HG02588 (cell line): ENCODE data around the gene RDH14.

ENCODE experiments used
- ATAC-seq: cut with Tn5 transposase; IDR thresholded peaks from one replicate; pipeline ENCODE4 v1.9.1; 2021; ENCODE audit warnings: mild to moderate bottlenecking, moderate library complexity; ENCODE audit not compliant: unreplicated experiment

Gene RDH14

DNA sequence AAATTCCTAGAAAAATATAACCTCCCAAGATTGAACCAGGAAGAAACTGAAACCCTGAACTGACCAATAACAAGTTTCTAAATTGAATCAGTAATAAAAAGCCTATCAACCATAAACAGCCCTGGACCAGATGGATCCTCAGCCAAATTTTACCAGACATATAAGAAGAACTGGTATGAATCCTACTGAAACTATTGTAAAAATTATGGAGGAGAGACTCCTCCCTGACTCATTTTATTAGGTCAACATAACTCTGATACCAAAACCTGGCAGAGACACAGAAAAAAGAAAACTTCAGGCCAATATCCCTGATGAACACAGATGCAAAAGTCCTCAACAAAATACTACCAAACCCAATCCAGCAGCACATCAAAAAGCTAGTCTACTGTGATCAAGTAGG, 17.6 kb upstream of the RDH14 start:
- ATAC-seq = no peak

DNA sequence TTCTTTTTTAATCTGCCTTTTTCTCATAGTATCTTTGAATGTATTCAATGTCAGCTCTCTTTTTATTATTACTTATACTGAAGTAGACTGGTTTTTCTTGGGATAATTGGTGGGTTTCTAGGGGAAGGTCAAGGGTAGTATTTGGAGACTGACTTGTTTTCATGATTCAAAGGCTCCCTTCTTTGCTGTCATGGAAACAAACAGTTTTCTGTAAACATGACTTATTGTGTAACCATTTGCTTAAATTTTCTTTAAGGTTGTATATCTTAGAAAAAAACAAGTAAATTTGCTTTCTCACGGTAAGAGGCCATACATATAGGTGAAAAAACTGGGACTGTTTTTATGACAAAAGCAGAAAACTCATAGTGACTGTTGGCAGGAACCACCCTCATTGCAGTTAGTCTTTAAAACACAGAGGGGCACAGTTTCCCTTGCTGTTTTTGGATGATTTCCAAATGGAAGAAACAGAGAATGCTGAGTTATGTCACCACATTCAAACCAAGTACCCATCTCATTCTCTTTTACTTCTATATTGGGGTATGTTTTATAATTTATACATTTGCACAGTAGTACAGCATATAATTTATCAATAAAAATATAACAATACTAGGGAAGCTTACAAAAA, 5.8 kb upstream of the RDH14 start:
- no peak for ATAC-seq

DNA sequence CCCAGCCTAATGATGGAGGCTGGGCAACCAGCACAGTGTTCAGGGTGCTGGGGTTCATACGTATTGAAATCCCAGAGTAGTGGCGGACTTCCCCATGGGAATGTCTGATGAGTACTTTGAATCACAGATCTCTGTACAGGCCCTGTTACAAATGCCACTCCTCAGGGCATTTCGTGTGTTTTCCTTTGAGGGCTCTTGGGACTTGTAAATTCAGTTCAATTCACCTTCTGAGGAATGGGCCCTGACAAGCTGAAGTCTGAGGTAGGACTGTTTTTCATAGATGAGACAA, 288 bp upstream of the RDH14 start:
- ATAC-seq = no peak

DNA sequence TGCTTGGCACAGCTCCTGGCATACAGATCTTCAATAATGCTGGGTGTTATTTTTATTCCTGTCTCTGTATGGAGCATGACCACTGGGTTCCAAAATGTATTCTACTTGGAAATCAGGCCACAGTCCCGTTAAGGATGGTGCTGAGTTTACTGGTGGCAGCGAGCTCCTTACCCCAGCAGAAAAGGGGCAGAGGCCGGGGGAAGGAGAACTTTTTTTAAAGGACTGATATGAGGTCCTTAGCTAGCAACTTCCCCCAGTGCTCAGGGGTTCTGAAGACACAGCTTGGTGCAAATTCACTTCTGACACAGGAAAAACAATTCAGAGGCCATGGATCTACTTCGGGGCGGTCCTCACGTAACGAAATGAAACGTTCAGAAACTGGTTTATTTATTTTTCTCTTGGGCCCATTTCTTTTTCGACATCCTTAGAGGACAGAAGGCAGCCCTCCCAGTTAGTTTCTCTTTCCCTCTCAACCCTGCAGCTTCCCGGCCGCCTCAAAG, 872 bp downstream of the RDH14 start:
- ATAC-seq = no peak

DNA sequence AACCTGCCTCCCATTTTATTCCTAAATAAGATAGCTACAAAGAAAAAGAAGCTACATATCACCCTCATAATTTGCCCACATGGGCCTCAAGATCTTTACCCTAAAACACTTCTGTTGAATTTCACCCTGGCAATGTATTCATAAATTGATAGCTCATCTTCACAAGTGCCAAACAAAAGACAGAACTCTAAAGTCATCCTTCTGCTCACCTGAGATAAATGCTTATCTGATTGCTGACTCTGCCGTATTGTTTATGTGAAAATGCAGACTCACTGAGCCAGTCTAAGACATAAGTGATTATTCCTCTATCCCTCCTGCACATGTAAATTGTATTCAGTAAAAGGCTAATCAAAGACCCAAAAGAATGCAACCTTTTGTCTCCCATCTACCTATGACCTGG, 2.0 kb downstream of the RDH14 start:
- no peak for ATAC-seq

DNA sequence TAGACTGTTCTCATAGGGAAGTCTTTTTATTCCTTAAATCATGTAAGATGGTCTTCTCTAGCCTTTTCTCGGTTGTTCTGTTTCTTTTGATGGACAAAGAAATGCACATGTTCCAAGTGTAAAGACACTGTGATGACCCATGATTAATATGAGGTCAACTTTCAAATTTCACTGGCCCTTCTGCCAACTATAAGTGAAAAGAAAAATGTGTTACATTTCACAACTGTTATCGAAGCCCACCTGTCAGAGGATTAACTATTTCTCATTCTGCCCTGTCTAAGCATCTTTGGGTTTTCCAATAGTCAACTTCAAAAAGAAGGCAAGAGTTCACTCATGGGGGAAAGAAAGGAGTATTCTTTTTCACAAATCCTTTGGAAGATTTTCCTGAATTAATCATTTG, 3.3 kb downstream of the RDH14 start:
- ATAC-seq = no peak

DNA sequence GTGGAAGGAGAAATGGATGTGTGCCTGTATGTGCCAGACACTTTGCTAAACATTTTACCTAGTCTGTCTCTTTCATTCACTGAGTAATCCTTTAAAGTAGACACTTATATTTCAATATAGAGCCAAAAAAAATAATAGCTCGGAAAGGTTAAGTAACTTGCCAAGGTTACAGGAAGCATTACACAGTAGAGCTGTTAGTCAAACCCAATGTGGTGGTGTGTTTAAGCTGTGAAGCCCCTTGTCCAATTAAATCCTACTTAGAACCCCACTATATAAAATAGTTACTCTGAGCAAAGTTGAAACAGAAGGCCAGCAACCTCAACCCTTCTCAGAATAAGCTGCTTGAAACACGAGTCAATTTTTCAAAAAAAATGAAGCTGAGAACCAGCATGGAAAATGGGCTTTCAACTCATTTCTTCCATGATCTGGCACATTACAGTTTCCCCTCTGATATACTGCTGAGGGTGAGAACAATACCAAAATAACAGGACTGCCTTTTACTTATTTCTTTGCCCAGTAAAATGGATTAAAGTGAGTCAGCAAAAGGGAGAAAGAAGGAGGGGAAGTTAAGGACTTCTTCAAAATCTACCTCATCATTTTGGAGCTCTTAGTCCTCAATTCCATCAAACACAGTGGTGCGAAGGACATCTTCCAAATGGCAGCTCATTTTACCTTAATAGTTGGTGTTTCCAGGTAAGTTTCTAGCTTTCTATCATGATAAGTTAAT, 7.9 kb downstream of the RDH14 start:
- ATAC-seq = no peak

DNA sequence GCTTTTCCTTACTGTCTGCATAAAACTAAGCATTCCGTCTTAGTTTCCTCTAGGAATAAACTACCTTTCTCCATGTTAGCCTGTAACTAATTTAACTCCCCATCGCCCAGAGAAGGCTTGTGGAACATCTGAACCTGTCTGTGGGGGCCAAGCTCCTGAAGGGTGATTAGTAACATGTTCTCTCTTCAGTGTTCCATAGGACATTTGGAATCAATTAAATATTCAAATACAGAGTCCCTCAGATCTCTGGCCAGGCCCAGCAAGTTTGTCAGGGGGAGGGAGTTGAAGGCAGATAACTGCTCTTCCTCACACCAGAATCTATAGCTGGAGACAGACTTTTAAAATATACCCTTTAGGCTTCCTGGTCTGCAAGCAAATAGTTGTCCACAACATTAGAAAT, 8.8 kb downstream of the RDH14 start:
- ATAC-seq = no peak

DNA sequence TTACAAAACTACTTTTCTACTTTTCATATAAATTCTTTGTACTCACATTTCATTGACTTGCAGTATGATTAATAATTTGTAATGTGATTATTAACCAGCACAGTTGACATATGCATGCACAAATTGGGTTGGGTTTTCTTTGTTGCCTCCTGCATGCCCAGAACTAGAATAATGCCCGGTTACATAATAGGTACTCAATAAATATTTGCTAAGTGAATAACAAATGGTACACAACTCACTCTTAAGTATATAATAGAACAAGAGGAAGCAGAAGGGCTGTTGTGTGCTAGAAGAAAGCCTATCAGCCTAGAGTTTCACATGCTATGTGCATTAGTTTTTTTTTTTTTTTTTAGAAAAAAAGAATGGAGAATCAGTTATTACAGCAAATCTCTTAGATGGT, 9.3 kb downstream of the RDH14 start:
- ATAC-seq = no peak

DNA sequence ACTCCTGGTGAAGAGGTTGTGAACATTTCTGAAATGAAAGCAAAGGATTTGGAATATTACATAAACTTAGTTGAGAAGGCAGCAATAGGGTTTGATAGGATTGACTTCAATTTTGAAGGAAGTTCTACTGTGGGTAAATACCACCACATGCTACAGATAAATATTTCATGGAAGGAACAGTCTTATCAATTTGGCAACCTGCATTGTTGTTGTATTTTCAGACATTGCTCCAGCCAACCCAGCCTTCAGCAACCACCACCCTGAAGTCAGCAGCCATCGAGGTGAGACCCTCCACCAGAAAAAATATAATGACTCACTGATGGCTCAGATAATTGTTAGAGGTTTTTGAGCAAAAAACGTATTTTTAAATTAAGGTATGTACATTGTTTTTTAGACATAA, 10.0 kb downstream of the RDH14 start:
- no peak for ATAC-seq

DNA sequence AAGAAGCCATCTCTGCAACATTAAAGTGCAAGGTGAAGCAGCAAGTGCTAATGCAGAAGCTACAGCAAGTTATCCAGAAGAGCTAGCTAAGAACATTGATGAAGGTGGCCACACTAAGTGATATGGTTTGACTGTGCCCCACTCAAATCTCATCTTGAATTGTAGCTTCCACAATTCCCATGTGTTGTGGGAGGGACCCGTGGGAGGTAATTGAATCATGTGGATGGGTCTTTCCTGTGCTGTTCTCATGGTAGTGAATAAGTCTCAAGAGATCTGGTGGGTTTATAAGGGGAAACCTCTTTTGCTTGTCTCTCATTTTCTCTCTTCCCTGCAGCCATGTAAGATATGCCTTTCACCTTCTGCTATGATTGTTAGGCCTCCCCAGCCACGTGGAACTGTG, 11.4 kb downstream of the RDH14 start:
- ATAC-seq = no peak

DNA sequence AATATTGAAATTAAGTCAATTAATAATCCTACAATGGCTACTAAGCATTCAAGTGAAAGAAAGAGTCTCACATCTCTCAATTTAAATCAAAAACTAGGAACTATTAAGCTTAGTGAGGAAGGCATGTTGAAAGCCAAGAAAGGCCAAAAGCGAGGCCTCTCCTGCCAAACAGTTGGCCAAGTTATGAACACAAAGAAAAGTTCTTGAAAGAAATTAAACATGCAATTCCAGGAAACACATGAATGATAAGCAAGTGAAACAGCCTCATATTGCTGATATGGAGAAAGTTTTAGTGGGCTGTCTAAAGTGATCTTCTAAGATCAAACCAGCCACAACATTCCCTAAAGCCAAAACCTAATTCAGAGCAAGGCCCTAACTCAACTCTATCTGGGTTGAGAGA, 11.8 kb downstream of the RDH14 start:
- no peak for ATAC-seq

DNA sequence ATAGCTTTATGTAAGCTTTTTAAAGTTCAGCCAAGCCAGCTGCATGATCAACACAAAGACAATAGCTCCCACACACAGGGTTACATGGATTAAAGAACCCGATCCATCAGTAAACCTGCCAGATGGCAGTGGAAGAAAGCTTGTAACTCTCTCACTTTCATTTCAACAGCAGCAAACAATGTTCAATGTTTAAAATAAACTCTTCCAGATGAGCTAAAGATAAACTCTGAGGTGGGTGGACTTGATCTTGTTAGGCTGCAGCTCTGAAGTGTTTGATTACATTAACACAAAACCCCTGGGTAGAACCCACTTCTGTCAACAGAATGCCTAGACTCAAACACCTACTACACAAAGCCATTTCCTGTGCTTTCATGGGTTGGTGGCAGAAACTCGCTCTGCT, 13.9 kb downstream of the RDH14 start:
- ATAC-seq = no peak

DNA sequence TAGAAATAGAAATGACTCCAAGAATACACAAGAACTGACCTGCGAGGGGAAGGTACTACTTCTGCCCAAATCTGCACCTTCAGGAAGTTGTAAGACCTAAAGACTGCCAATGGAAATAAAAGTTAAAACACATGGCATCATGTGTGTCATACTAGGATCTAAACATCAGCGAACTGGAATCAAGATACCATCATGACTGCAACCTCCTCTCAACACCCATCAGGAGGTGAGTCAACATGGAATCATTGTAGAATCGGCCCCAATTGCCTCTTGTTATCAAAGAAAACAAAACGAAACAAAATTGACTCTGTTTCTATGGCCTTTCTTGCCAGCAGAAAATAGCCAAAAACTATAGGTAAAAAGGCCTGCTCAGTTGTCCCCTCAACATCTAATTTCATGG, 15.1 kb downstream of the RDH14 start:
- no peak for ATAC-seq

DNA sequence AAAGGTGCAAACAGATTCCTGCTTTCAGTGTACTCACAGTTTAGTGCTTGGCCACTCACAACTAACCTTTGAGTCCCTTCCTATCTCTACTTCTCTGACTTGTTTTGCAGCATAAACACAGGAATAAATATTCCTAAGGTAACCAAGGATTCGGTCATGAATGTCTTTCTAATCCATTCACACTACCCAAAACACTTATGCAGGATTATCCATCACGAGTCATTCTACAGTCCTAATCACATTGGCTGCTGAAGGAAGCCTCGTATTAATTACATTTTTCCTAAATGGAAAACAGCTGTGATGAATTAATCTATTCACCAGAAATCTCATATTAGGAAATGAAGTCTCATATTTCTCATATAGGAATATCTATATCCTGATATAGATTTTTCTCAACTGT, 16.3 kb downstream of the RDH14 start:
- no peak for ATAC-seq

DNA sequence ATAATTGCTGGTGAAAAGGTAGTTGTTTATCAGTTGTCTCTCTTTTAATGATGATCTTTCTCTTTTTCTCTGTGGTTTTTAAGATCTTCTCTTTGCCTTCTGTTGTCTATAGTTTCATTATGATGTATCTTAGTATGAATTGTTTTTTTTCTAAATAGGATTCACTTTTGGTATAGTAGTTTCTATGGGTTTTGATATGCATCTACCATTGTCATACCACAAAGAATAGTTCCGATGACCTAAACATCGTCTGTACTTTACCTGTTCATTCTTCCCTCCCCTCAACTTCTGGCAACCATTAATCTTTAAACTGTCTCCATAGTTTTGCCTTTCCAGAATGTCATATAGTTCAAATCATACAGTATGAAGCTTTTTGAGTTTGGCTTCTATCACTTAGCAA, 19.6 kb downstream of the RDH14 start:
- no peak for ATAC-seq

DNA sequence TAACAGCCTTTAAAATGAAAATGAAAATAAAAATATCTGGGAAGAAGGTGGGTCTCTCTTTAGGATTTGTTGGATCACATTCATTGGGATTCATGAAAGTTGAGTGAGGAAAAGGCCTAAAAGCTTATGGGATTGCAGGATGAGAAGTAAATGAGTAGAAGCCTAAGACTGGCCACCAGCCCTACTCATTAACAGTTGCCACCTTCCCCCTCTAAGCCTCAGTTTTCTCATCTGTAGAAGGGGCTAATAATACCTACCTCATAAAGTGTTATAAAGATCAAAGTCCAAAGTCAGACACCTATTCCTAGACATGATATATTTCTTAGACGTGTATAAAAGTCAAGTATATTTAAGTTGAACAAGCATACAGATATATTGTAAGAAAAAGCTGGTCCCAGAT, 23.8 kb downstream of the RDH14 start:
- no peak for ATAC-seq

DNA sequence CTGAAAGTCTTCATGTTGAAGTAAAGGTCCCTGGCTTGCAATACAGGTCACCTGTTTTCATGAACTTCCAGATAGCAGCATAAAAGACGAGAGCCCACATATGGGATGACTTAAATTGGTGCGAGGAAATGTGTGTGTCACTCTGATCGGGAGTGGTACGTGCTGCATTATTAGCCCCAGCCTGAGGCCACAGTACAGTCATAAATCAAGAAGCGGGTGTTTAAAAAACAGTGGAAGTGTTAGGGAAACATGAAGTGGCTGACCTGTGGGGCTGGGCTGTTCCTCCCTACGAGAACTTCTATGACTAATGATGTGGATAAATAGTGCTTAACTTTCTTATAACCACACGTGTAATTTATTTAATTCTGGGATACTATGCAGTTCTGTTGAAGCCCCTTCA, 24.4 kb downstream of the RDH14 start:
- no peak for ATAC-seq

DNA sequence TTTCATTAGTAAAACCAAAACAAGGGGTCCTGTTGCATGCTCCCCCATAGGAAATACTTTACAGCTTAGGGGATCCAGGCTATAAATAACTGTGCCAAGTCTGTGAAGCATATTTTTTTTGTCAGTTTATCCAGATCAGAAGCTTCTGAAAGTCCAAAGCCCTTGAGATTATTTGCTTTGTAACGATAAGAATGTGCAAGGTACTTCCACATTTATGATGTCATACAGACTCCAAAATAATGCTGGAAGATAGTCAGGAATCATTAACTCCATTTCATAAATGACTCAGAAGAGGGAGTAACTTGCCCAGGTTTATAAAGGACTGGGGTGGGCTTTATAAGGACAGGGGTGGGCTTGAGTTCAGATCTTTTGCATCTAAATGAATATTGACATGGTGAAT, 29.3 kb downstream of the RDH14 start:
- ATAC-seq = no peak

DNA sequence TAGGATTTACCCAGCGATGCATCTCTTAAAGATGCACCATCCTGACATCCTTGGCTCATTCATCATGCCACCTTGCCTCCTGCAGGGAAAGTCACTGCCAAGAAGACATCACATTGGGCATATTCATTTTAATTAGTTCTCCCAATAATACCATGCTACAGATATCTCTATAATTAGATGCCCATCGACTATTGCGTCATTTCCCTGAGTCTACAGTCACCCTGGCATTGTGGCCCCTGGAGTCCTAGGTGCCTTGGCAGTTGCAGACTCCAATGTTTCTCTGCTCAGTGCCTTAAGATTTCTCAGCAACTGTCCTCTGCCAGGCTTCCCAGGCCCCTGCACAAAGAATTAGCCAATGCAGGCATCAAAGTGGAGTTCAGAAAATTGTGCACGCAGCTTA, 32.6 kb downstream of the RDH14 start:
- no peak for ATAC-seq

DNA sequence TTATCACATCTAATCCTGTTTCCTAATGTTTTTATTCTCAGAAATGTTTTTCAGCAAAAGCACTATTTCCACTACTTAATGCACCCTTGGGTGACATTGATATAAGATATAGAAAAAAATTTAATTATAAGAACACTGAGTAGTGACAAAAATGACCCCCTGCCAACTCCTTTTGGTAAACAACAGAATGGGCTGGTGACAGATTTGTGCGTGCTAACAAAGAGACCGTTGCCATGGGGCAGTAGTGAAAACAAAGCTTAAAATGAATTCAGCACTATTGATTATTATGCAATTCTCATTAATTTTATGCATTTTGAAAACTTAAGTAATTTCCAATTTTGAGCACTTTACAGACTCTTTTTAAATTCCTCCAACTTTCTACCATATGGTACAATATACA, 33.1 kb downstream of the RDH14 start:
- ATAC-seq = no peak

DNA sequence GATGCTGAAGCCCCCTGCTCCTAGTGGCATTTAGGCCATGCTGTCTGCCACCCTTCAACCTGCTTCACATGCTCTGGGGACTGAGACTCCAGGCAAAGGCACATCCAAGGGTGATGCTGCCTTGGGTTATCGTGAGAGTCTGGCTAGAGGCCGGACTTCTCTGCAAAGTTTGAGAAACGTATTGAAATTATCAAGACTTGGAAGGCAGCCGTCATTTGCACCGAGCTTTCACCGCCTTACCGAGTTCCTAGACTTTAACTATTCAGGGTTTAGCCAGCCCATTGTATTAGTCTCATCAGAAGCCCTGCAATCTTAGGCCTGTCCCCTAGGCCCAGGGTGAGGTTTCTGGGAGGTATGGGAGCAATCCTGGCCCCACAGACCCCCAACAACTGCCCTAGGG, 34.0 kb downstream of the RDH14 start:
- no peak for ATAC-seq

DNA sequence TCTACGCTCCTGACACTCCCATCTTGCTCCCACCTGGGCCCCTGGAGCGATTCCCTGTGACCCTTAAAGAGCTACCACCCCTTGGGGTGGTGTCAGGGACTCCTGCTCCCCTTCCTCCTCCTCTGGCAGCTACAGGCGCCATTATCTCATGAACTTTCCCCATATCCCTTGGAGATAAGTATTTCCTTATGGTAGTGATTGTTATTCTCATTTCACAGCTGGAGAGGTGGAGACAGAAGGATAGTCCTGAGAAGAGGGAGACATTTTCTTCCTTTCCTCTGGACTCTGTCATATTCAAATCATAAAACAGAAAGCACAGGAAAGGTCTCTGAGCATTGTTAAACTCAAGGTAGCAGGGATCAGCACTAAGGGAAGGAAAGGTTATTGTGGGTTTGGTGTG, 34.6 kb downstream of the RDH14 start:
- ATAC-seq = no peak
